Right renal cortex interstitium (tissue), 3 donors: ENCODE data around the gene PPP5C. TPM values are rescaled to one million over a fixed set of nuclear protein-coding genes. Genes with fewer than 3 reads are reported as not detected.
"Not testable (repeated sequence)": the region's sequence is repeated elsewhere in the genome, so short reads cannot be mapped to it uniquely, and the experiment has no call there.

Experiments used
- DNase-seq, 3 donors: peaks; one replicate each; pipeline ENCODE4 v3.0.0-alpha.2; 2013; ENCODE audit warnings: low read depth in 3 of 3, low spot score in 2 of 3
- polyA plus RNA-seq, 3 donors: library from polyadenylated mRNA; unstranded; fragments of 120-200 nt; gene quantifications; one replicate each; pipeline ENCODE4 v1.2.1, GENCODE V29; 2013; ENCODE audit not compliant: insufficient read length in 3 of 3

PPP5C gene
- polyA plus RNA-seq, 3 donors: 96.1 to 106 (median 106) TPM

- no peak for DNase-seq
Measured at GRCh38 chr19:46383846-46384245, 37.0 kb downstream of the PPP5C start.

- no peak for DNase-seq
Measured at GRCh38 chr19:46384396-46384795, 37.5 kb downstream of the PPP5C start.

- DNase-seq: no peak
Measured at GRCh38 chr19:46385636-46386035, 38.7 kb downstream of the PPP5C start.

- no peak for DNase-seq
Measured at GRCh38 chr19:46386151-46386550, 39.3 kb downstream of the PPP5C start.

- no peak for DNase-seq
Measured at GRCh38 chr19:46386996-46387712, 40.3 kb downstream of the PPP5C start.

- no peak for DNase-seq
Measured at GRCh38 chr19:46387713-46388130, 40.8 kb downstream of the PPP5C start.

- no peak for DNase-seq
Measured at GRCh38 chr19:46388311-46389095, 41.6 kb downstream of the PPP5C start.

- DNase-seq: no peak
Measured at GRCh38 chr19:46390121-46390858, 43.4 kb downstream of the PPP5C start.

- DNase-seq: no peak
Measured at GRCh38 chr19:46390866-46391265, 44.0 kb downstream of the PPP5C start.

GRCh38 chr19:46391296-46392251, 44.7 kb downstream of the PPP5C start:
- DNase-seq: no peak

GRCh38 chr19:46392252-46392801, 45.4 kb downstream of the PPP5C start:
- no peak for DNase-seq

GRCh38 chr19:46392837-46393236, 46.0 kb downstream of the PPP5C start:
- no peak for DNase-seq

GRCh38 chr19:46393456-46394401, 46.8 kb downstream of the PPP5C start:
- DNase-seq: no peak

GRCh38 chr19:46394402-46394797, 47.5 kb downstream of the PPP5C start:
- DNase-seq: no peak

- DNase-seq: not testable (repeated sequence)
Measured at GRCh38 chr19:46397801-46398479, 51.1 kb downstream of the PPP5C start.

- DNase-seq: no peak
Measured at GRCh38 chr19:46402725-46403124, 55.8 kb downstream of the PPP5C start.

GRCh38 chr19:46404055-46404752, 57.3 kb downstream of the PPP5C start:
- DNase-seq: no peak
